Breast epithelium (tissue), 3 donors: ENCODE results near the gene CXXC5.

Source experiments
- POLR2A ChIP-seq: fragments of 450-650 bp; IDR thresholded peaks from one replicate; pipeline ENCODE4 v1.6.1; 2016; ENCODE audit warnings: antibody characterized with exemption, mild to moderate bottlenecking, moderate library complexity
- TF ChIP-seq, protein P1 (sequence below), 3 donors: fragments of 450-650 bp; IDR thresholded peaks; one replicate each; pipeline ENCODE4 v1.5.1; 2016 to 2017; ENCODE audit warnings: antibody characterized with exemption in 3 of 3, mild to moderate bottlenecking in 3 of 3, moderate library complexity in 3 of 3

DNA sequence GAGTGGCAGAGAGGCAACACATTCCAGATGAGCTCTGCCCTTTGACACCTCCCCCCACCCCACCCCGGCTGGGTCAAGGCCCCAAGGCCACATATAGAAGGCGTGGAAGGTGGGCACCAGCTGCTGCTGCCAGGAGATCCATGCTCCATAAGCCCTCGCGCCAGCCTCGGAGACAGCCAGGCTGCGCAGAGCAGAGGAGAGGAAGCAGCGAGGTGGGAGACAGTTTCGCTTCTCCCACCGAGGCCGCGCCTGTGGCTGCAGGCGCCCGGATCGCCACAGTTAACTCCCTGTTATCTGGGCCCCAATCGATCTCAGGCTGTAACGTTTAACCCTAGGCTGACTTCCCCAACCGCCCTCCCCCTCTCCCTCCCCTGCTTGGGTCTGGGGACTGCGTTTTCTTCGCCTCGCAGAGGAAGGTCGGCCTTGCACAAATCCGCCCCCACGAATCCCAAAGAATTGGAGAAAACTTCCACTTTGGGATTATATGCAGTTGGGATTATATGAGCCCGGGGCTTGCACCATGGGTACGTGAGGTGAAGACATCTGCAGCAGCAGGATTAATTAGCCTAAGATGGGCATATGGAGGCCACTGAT lies 1.1 kb upstream of the CXXC5 start:
- TF ChIP-seq, protein P1, sequence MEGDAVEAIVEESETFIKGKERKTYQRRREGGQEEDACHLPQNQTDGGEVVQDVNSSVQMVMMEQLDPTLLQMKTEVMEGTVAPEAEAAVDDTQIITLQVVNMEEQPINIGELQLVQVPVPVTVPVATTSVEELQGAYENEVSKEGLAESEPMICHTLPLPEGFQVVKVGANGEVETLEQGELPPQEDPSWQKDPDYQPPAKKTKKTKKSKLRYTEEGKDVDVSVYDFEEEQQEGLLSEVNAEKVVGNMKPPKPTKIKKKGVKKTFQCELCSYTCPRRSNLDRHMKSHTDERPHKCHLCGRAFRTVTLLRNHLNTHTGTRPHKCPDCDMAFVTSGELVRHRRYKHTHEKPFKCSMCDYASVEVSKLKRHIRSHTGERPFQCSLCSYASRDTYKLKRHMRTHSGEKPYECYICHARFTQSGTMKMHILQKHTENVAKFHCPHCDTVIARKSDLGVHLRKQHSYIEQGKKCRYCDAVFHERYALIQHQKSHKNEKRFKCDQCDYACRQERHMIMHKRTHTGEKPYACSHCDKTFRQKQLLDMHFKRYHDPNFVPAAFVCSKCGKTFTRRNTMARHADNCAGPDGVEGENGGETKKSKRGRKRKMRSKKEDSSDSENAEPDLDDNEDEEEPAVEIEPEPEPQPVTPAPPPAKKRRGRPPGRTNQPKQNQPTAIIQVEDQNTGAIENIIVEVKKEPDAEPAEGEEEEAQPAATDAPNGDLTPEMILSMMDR (IDR thresholded peaks at IDR 0.05): no peak
- no peak for TF ChIP-seq POLR2A
